Activated T-helper 17 cell treated with anti-CD3 and anti-CD28 coated beads, Interleukin-2, amount 50 U/mL, for 72 hours (primary cell): ENCODE results near the gene FBXO9. TPM values are rescaled to one million over a fixed set of nuclear protein-coding genes. Genes with fewer than 3 reads are reported as not detected.

Experiments
- ATAC-seq: fragments of 150-1000 bp; cut with Tn5 transposase; replicated peaks from 2 replicates; pipeline ENCODE4 v1.10.0; 2021; ENCODE audit warnings: mild to moderate bottlenecking, moderate library complexity
- H3K27ac Mint-ChIP-seq: one replicate; pipeline ENCODE4 v1.8.0; 2022; ENCODE audit warnings: mixed read lengths
- H3K27me3 Mint-ChIP-seq: one replicate; pipeline ENCODE4 v1.8.0; 2022; ENCODE audit warnings: mixed read lengths
- H3K36me3 Mint-ChIP-seq: one replicate; pipeline ENCODE4 v1.8.0; 2022; ENCODE audit warnings: low read depth, mild to moderate bottlenecking, mixed read lengths
- H3K4me1 Mint-ChIP-seq: one replicate; pipeline ENCODE4 v1.8.0; 2022; ENCODE audit warnings: mixed read lengths
- H3K4me3 Mint-ChIP-seq: one replicate; pipeline ENCODE4 v1.8.0; 2022; ENCODE audit warnings: mild to moderate bottlenecking, mixed read lengths
- H3K9me3 Mint-ChIP-seq: one replicate; pipeline ENCODE4 v1.8.0; 2022; ENCODE audit warnings: mixed read lengths
- total RNA-seq, 2 donors: library from RNA; stranded (reverse); gene quantifications; one replicate each; pipeline ENCODE4 v1.2.3, GENCODE V29; 2022

The FBXO9 gene
- total RNA-seq, 2 donors from 2014 or later, result 53.2 to 58.2 TPM

- no peaks in the 10 kb centered on the region for H3K36me3 Mint-ChIP-seq
- no peak for ATAC-seq
- peaks cover 10% of the 10 kb centered on the region for H3K27me3 Mint-ChIP-seq
- H3K4me3 Mint-ChIP-seq, result no peak overlapping the region
- H3K9me3 Mint-ChIP-seq, result peaks cover 5% of the 10 kb centered on the region
- H3K27ac Mint-ChIP-seq, result no peak overlapping the region
- H3K4me1 Mint-ChIP-seq, result no peaks in the 10 kb centered on the region
These were observed 54.7 kb downstream of the FBXO9 start for GRCh38 chr6:53119772-53120409.

- Mint-ChIP-seq H3K4me1 (no peaks in the 10 kb centered on the region), H3K4me3 (no peak overlapping the region), H3K27ac (no peak overlapping the region), H3K36me3 (no peaks in the 10 kb centered on the region), H3K27me3 (peaks cover 25% of the 10 kb centered on the region), H3K9me3 (no peaks in the 10 kb centered on the region)
- no peak for ATAC-seq
These were observed 59.1 kb downstream of the FBXO9 start for GRCh38 chr6:53124131-53124800.

GRCh38 chr6:53125276-53125675 is 60.1 kb downstream of the FBXO9 start:
- Mint-ChIP-seq H3K27me3 (peaks cover 23% of the 10 kb centered on the region), H3K4me3 (no peak overlapping the region), H3K9me3 (no peaks in the 10 kb centered on the region), H3K4me1 (no peaks in the 10 kb centered on the region), H3K36me3 (no peaks in the 10 kb centered on the region), H3K27ac (no peak overlapping the region)
- ATAC-seq, result no peak

- Mint-ChIP-seq H3K9me3 (no peaks in the 10 kb centered on the region), H3K36me3 (no peaks in the 10 kb centered on the region), H3K27ac (no peak overlapping the region), H3K27me3 (peaks cover 15% of the 10 kb centered on the region), H3K4me1 (no peaks in the 10 kb centered on the region), H3K4me3 (no peak overlapping the region)
- no peak for ATAC-seq
These were observed 63.6 kb downstream of the FBXO9 start for GRCh38 chr6:53128842-53129241.

- Mint-ChIP-seq H3K9me3 (no peaks in the 10 kb centered on the region), H3K27ac (no peak overlapping the region), H3K4me3 (no peak overlapping the region), H3K4me1 (no peaks in the 10 kb centered on the region), H3K36me3 (no peaks in the 10 kb centered on the region), H3K27me3 (peaks cover 15% of the 10 kb centered on the region)
- no peak for ATAC-seq
These were observed 65.5 kb downstream of the FBXO9 start for GRCh38 chr6:53130569-53131290.

- no peak for ATAC-seq
- Mint-ChIP-seq H3K4me3 (no peak overlapping the region), H3K27me3 (peaks cover 7% of the 10 kb centered on the region), H3K27ac (no peak overlapping the region), H3K4me1 (no peaks in the 10 kb centered on the region), H3K36me3 (no peaks in the 10 kb centered on the region), H3K9me3 (no peaks in the 10 kb centered on the region)
These were observed 68.8 kb downstream of the FBXO9 start for GRCh38 chr6:53133961-53134360.

- Mint-ChIP-seq H3K4me3 (no peak overlapping the region), H3K36me3 (no peaks in the 10 kb centered on the region), H3K9me3 (no peaks in the 10 kb centered on the region), H3K4me1 (no peaks in the 10 kb centered on the region), H3K27me3 (peaks cover 7% of the 10 kb centered on the region), H3K27ac (no peak overlapping the region)
- ATAC-seq, result no peak
These were observed 69.5 kb downstream of the FBXO9 start for GRCh38 chr6:53134601-53135235.

GRCh38 chr6:53136000-53136609 is 70.9 kb downstream of the FBXO9 start:
- no peak for ATAC-seq

GRCh38 chr6:53139841-53140413 is 74.7 kb downstream of the FBXO9 start:
- no peaks in the 10 kb centered on the region for H3K9me3 Mint-ChIP-seq
- no peaks in the 10 kb centered on the region for H3K36me3 Mint-ChIP-seq
- no peaks in the 10 kb centered on the region for H3K4me1 Mint-ChIP-seq
- H3K27me3 Mint-ChIP-seq, result peaks cover 14% of the 10 kb centered on the region
- no peak for ATAC-seq
- H3K4me3 Mint-ChIP-seq, result no peak overlapping the region
- H3K27ac Mint-ChIP-seq, result no peak overlapping the region

More at GRCh38 chr6:53136000-53136609, 70.9 kb downstream of the FBXO9 start:
- Mint-ChIP-seq H3K36me3 (no peaks in the 10 kb centered on the region), H3K9me3 (no peaks in the 10 kb centered on the region), H3K27me3 (peaks cover 14% of the 10 kb centered on the region), H3K4me3 (no peak overlapping the region), H3K27ac (no peak overlapping the region), H3K4me1 (no peaks in the 10 kb centered on the region)

GRCh38 chr6:53142810-53143209 is 77.6 kb downstream of the FBXO9 start:
- Mint-ChIP-seq H3K4me3 (no peak overlapping the region), H3K27me3 (peaks cover 7% of the 10 kb centered on the region), H3K36me3 (no peaks in the 10 kb centered on the region), H3K27ac (no peak overlapping the region), H3K4me1 (no peaks in the 10 kb centered on the region), H3K9me3 (no peaks in the 10 kb centered on the region)
- ATAC-seq, result no peak

- H3K4me1 Mint-ChIP-seq, result no peaks in the 10 kb centered on the region
- no peaks in the 10 kb centered on the region for H3K9me3 Mint-ChIP-seq
- H3K4me3 Mint-ChIP-seq, result no peak overlapping the region
- H3K27me3 Mint-ChIP-seq, result peaks cover 7% of the 10 kb centered on the region
- H3K36me3 Mint-ChIP-seq, result no peaks in the 10 kb centered on the region
- H3K27ac Mint-ChIP-seq, result no peak overlapping the region
- no peak for ATAC-seq
These were observed 78.5 kb downstream of the FBXO9 start for GRCh38 chr6:53143710-53144109.

GRCh38 chr6:53144802-53145201 is 79.6 kb downstream of the FBXO9 start:
- no peaks in the 10 kb centered on the region for H3K9me3 Mint-ChIP-seq
- peaks cover 9% of the 10 kb centered on the region for H3K27me3 Mint-ChIP-seq
- no peaks in the 10 kb centered on the region for H3K36me3 Mint-ChIP-seq
- no peaks in the 10 kb centered on the region for H3K4me1 Mint-ChIP-seq
- no peak overlapping the region for H3K27ac Mint-ChIP-seq
- ATAC-seq, result no peak
- no peak overlapping the region for H3K4me3 Mint-ChIP-seq

GRCh38 chr6:53148684-53149083 is 83.5 kb downstream of the FBXO9 start, which contains the start of gene GCM1:
TSS of gene GCM1 (minus strand) at chr6:53148841. CDS start at chr6:53145632, 3,209 bp downstream.
- no peak within 1 kb of the TSS for H3K4me3 Mint-ChIP-seq
- ATAC-seq, result no peak
- H3K27ac Mint-ChIP-seq, result no peak within 1 kb of the TSS
- peaks cover 11% of the 10 kb centered on the region for H3K27me3 Mint-ChIP-seq
- no peaks in the 10 kb centered on the region for H3K4me1 Mint-ChIP-seq
- H3K9me3 Mint-ChIP-seq, result no peaks in the 10 kb centered on the region
- no peaks in the 10 kb centered on the region for H3K36me3 Mint-ChIP-seq
